HepG2 (cell line): Measurements from ENCODE around the gene UBE2S. TPM values are rescaled to one million over a fixed set of nuclear protein-coding genes. Genes with fewer than 3 reads are reported as not detected.
"Not testable (repeated sequence)": the region's sequence is repeated elsewhere in the genome, so short reads cannot be mapped to it uniquely, and the experiment has no call there.

Source experiments
- ATAC-seq: fragments of 200-7000 bp; cut with Tn5 transposase; 3 replicates; pipeline ENCODE4 v1.9.1; 2020; ENCODE audit warnings: mild to moderate bottlenecking, moderate library complexity
- BruUV-seq: library from RNA; stranded (reverse); fragments of 400-500 nt; replicated peaks from 2 replicates; lab custom pipeline; 2021; lab: Mats Ljungman, UMichigan
- CTCF ChIA-PET: fragments of 300-600 bp; formaldehyde crosslinking; extraction: SDS; loops from one replicate; lab custom pipeline; 2021; ENCODE audit warnings: low total read pairs, inconsistent platforms, low intra/inter-chr PET ratio; lab: Yijun Ruan, JAX
- POLR2A ChIA-PET: fragments of 350-600 bp; sonication (Branson Sonifier 250); formaldehyde crosslinking; loops from one replicate; lab custom pipeline; 2020; ENCODE audit warnings: antibody characterized with exemption, inconsistent platforms; lab: Yijun Ruan, JAX
- DNase-seq: peaks from one replicate; pipeline ENCODE4 v3.0.0-alpha.2; 2015; ENCODE audit warnings: low spot score
- FAIRE-seq: peaks from 3 replicates; lab custom pipeline; 2011; peaks lifted over from hg19 to GRCh38; lab: Jason Lieb, UNC
- H2AFZ ChIP-seq: one replicate; pipeline ENCODE4 v1.6.1; 2011; ENCODE audit warnings: low read length, inconsistent platforms
- H3K27ac ChIP-seq: fragments of 300-600 bp; 3 replicates; pipeline ENCODE4 v1.8.0; 2011; ENCODE audit warnings: mixed run types, mild to moderate bottlenecking, mixed read lengths, low read length, inconsistent platforms; ENCODE audit not compliant: insufficient read depth; ENCODE audit errors: extremely low read length
- H3K27me3 ChIP-seq, 2 experiments: fragments of 200-600 bp in 1 of 2; 2 replicates in 1 of 2; 3 replicates in 1 of 2; pipeline versions ENCODE4 v1.6.0 to v1.8.0; 2011; ENCODE audit warnings: low read length in 2 of 2, mild to moderate bottlenecking in 2 of 2, moderate library complexity in 2 of 2, inconsistent platforms in 1 of 2; ENCODE audit not compliant: insufficient read depth in 2 of 2, control insufficient read depth in 1 of 2
- H3K36me3 ChIP-seq, 2 experiments: fragments of 200-600 bp in 1 of 2; replicated peaks in 1 of 2; 2 replicates in 1 of 2; 3 replicates in 1 of 2; pipeline versions ENCODE4 v1.5.1 to v1.8.0; 2011; ENCODE audit warnings: low read length in 2 of 2, inconsistent platforms in 1 of 2; ENCODE audit not compliant: insufficient read depth in 2 of 2, control insufficient read depth in 1 of 2
- H3K4me1 ChIP-seq: 2 replicates; pipeline ENCODE4 v1.5.1; 2012; ENCODE audit warnings: low read length, inconsistent platforms; ENCODE audit not compliant: insufficient read depth
- H3K4me2 ChIP-seq: 2 replicates; pipeline ENCODE4 v1.6.0; 2011; ENCODE audit warnings: low read depth, low read length, inconsistent platforms
- H3K4me3 ChIP-seq, 3 experiments: fragments of 200-600 bp in 1 of 3; sonication (generic), shearing (Covaris generic) in 1 of 3; replicated peaks in 1 of 3; 2 replicates each; pipeline ENCODE4 v1.5.1; 2011 to 2016; ENCODE audit warnings: low read length in 3 of 3, inconsistent platforms in 2 of 3, low read depth in 2 of 3, mild to moderate bottlenecking in 2 of 3, control low read depth in 1 of 3, mixed read lengths in 1 of 3; ENCODE audit not compliant: insufficient read depth in 1 of 3
- H3K79me2 ChIP-seq: one replicate; pipeline ENCODE4 v1.6.1; 2011; ENCODE audit warnings: low read length, inconsistent platforms; ENCODE audit not compliant: insufficient read depth
- H3K9ac ChIP-seq: 2 replicates; pipeline ENCODE4 v1.6.0; 2011; ENCODE audit warnings: mild to moderate bottlenecking, low read depth, low read length, inconsistent platforms; ENCODE audit not compliant: insufficient read depth
- H3K9me3 ChIP-seq: 2 replicates; pipeline ENCODE4 v1.5.1; 2012; ENCODE audit warnings: mild to moderate bottlenecking, low read length
- H4K20me1 ChIP-seq: 2 replicates; pipeline ENCODE4 v1.6.0; 2011; ENCODE audit warnings: inconsistent platforms, mild to moderate bottlenecking, low read length, moderate library complexity; ENCODE audit not compliant: insufficient read depth
- EHMT2 ChIP-seq: fragments of 200-600 bp; sonication (generic); IDR thresholded peaks from 2 replicates; pipeline ENCODE4 v1.7.0; 2017; ENCODE audit warnings: antibody characterized with exemption, low read depth, low read length, borderline replicate concordance
- ESRRA ChIP-seq: sonication (generic); formaldehyde crosslinking; IDR thresholded peaks from 2 replicates; pipeline ENCODE4 v1.5.1; 2020; ENCODE audit warnings: mild to moderate bottlenecking, low read depth, missing genetic modification reagents
- ETV5 ChIP-seq: IDR thresholded peaks from 2 replicates; pipeline ENCODE4 v1.6.1; 2018; ENCODE audit warnings: missing biosample characterization, missing genetic modification reagents, inconsistent platforms, borderline replicate concordance
- PBX2 ChIP-seq: IDR thresholded peaks from 2 replicates; pipeline ENCODE4 v1.6.1; 2016; ENCODE audit warnings: control low read depth
- REL ChIP-seq: sonication (generic); formaldehyde crosslinking; conservative IDR thresholded peaks from 2 replicates; pipeline ENCODE4 v1.8.0; 2022; ENCODE audit warnings: mild to moderate bottlenecking, missing genetic modification reagents, moderate library complexity
- SMAD1 ChIP-seq: sonication (generic); formaldehyde crosslinking; IDR thresholded peaks from 2 replicates; pipeline ENCODE4 v1.4.0; 2020; ENCODE audit warnings: missing genetic modification reagents, low read depth, mild to moderate bottlenecking, borderline replicate concordance
- TSC22D2 ChIP-seq: sonication (generic); formaldehyde crosslinking; IDR thresholded peaks from 2 replicates; pipeline ENCODE4 v1.5.1; 2020; ENCODE audit warnings: missing genetic modification reagents, mild to moderate bottlenecking, borderline replicate concordance
- ZFY ChIP-seq: sonication (generic); formaldehyde crosslinking; IDR thresholded peaks from 2 replicates; pipeline ENCODE4 v1.4.0; 2020; ENCODE audit warnings: missing genetic modification reagents
- ZMAT3 ChIP-seq: sonication (generic); formaldehyde crosslinking; conservative IDR thresholded peaks from 2 replicates; pipeline ENCODE4 v1.7.0; 2021; ENCODE audit warnings: missing genetic modification reagents
- ZNF121 ChIP-seq: sonication (generic); formaldehyde crosslinking; IDR thresholded peaks from 2 replicates; pipeline ENCODE4 v1.5.0; 2020; ENCODE audit warnings: mild to moderate bottlenecking, missing genetic modification reagents
- ZNF136 ChIP-seq: sonication (generic); formaldehyde crosslinking; IDR thresholded peaks from 2 replicates; pipeline ENCODE4 v1.8.1; 2022; ENCODE audit warnings: low read depth, mild to moderate bottlenecking, moderate library complexity, missing genetic modification reagents
- ZNF160 ChIP-seq: sonication (generic); formaldehyde crosslinking; IDR thresholded peaks from 2 replicates; pipeline ENCODE4 v1.8.0; 2022; ENCODE audit warnings: mild to moderate bottlenecking, inconsistent platforms, missing genetic modification reagents
- ZNF629 ChIP-seq: sonication (generic); formaldehyde crosslinking; conservative IDR thresholded peaks from 2 replicates; pipeline ENCODE4 v1.5.0; 2020; ENCODE audit warnings: missing genetic modification reagents
- ZSCAN21 ChIP-seq: sonication (generic); formaldehyde crosslinking; IDR thresholded peaks from 2 replicates; pipeline ENCODE4 v1.8.0; 2022; ENCODE audit warnings: mild to moderate bottlenecking, missing genetic modification reagents, moderate library complexity, borderline replicate concordance
- WGBS: methylation state at CpG from one replicate; pipeline ENCODE4 v1.1.6; 2017; ENCODE audit warnings: low lambda C conversion rate; 5-methylcytosine and 5-hydroxymethylcytosine counted together
- in situ Hi-C: cut with HindIII; loops from 2 replicates; pipeline ENCODE4 v1.10.0; 2017; ENCODE audit warnings: low pct_unique_long_range_greater_than_20kb; ENCODE audit not compliant: extremely low pct_ligation_motif_present
- intact Hi-C: fragments of 100-400 bp; cut with micrococcal nuclease; formaldehyde crosslinking; loops from one replicate; pipeline ENCODE4 v1.10.0; 2022; ENCODE audit not compliant: unreplicated experiment
- polyA plus RNA-seq, 8 experiments: library from polyadenylated mRNA; depleted of rRNA in 3 of 8; stranded (reverse) in 7 of 8; unstranded in 1 of 8; fragments of >200 nt; fragmentation: Illumina TruSeq in 4 of 8; extraction: Trizol in 4 of 8; gene quantifications; 2 replicates each; pipeline versions ENCODE4 v1.2.1 to v1.2.3, GENCODE V29; 2011 to 2016; ENCODE audit warnings: low read depth in 4 of 8, missing spikeins in 1 of 8, mixed read lengths in 1 of 8; ENCODE audit not compliant: insufficient read depth in 1 of 8
- total RNA-seq, 5 experiments: library from RNA; depleted of rRNA; stranded (reverse); fragments of >200 nt; fragmentation: Illumina TruSeq; extraction: Trizol; gene quantifications; 2 replicates each; pipeline ENCODE4 v1.2.3, GENCODE V29; 2016; ENCODE audit warnings: low read depth in 1 of 5
- TF ChIP-seq, protein P1 (sequence below): sonication (generic); formaldehyde crosslinking; IDR thresholded peaks from 2 replicates; pipeline ENCODE4 v1.4.0; 2020; ENCODE audit warnings: mild to moderate bottlenecking, missing genetic modification reagents

Gene UBE2S
- total and polyA plus RNA-seq, 2 of the 13 experiments (the other 11 are each of a cell fraction or from before 2014, with no cell fraction given): 32.2 to 39.3 TPM

- H3K4me3 ChIP-seq, CTCF ChIA-PET, H3K4me2 ChIP-seq, H3K36me3 ChIP-seq, intact Hi-C loops, H4K20me1 ChIP-seq, H2AFZ ChIP-seq, DNase-seq, ATAC-seq, H3K27me3 ChIP-seq, H3K27ac ChIP-seq, H3K9me3 ChIP-seq, H3K9ac ChIP-seq, FAIRE-seq, BruUV-seq: not testable (repeated sequence)
- 71% methylated on average over 8 of the region's 8 CpGs for WGBS
- in situ Hi-C loops: loop anchor here (5.0 kb wide), 1 partner anchor 262 kb away; the partner anchor contains the start of gene TNNT1
- TF ChIP-seq ZNF121 (CRISPR knock-in tag): peak; percentile 47; the same call in 1 of the 2 replicates
- POLR2A ChIA-PET: interaction anchor here (1.0 kb wide), 1 partner anchor 129 kb away, joined by 3 read pairs; the partner anchor contains the start of gene HSPBP1
- Histone ChIP-seq H3K4me1 (peaks cover 26% of the 10 kb centered on the region), H3K79me2 (peaks cover 16% of the 10 kb centered on the region)
Observed at GRCh38 chr19:55409179-55409578, 1.6 kb upstream of the UBE2S start.

GRCh38 chr19:55408533-55408872, 915 bp upstream of the UBE2S start:
- ChIA-PET CTCF (no interaction called here), POLR2A (no interaction called here)
- peaks cover 0 to 5% of the 10 kb centered on the region in 2 experiments; a peak in 1 of 5 replicates for H3K27me3 ChIP-seq
- no peak for DNase-seq
- peak overlapping the region in 1 of 3 experiments; percentile 83; a peak in 2 of 6 replicates for H3K4me3 ChIP-seq
- WGBS: 80% methylated on average over 9 of the region's 9 CpGs
- H3K4me1 ChIP-seq: peaks cover 26% of the 10 kb centered on the region
- no peak for ATAC-seq
- no TSS peak for BruUV-seq
- no peaks in the 10 kb centered on the region for H4K20me1 ChIP-seq
- no peak overlapping the region for H2AFZ ChIP-seq
- no peak for FAIRE-seq
- H3K79me2 ChIP-seq: peaks cover 16% of the 10 kb centered on the region
- peaks cover 6 to 13% of the 10 kb centered on the region in 2 experiments; a peak in 4 of 5 replicates for H3K36me3 ChIP-seq
- peak overlapping the region; percentile 61 for H3K27ac ChIP-seq
- peak overlapping the region; percentile 57; the same call in 1 of the 2 replicates for H3K4me2 ChIP-seq
- intact Hi-C loops (no loop called here), in situ Hi-C loops (loop anchor here (5.0 kb wide), 1 partner anchor 261 kb away; the partner anchor contains the start of gene TNNT1)
- H3K9ac ChIP-seq: no peak overlapping the region
- no peaks in the 10 kb centered on the region for H3K9me3 ChIP-seq
- TF ChIP-seq, protein P1, sequence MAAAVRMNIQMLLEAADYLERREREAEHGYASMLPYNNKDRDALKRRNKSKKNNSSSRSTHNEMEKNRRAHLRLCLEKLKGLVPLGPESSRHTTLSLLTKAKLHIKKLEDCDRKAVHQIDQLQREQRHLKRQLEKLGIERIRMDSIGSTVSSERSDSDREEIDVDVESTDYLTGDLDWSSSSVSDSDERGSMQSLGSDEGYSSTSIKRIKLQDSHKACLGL (CRISPR knock-in tag): no peak
- TF ChIP-seq ZNF629 (peak; percentile 75; the same call in 1 of the 2 replicates), EHMT2 (peak; percentile 67; the same call in 1 of the 2 replicates), ZNF160 (CRISPR knock-in tag) (no peak), ZFY (CRISPR knock-in tag) (no peak), ZSCAN21 (CRISPR knock-in tag) (0 out of 2 replicates have a peak, but pooled peaks have one; percentile 14), ETV5 (CRISPR knock-in tag) (no peak), ZMAT3 (CRISPR knock-in tag) (no peak), ZNF136 (no peak), REL (CRISPR knock-in tag) (no peak), ESRRA (CRISPR knock-in tag) (no peak), PBX2 (no peak), TSC22D2 (CRISPR knock-in tag) (no peak), SMAD1 (CRISPR knock-in tag) (peak; percentile 2; the same call in 1 of the 2 replicates)
